H1 (cell line): ENCODE results near the gene GALNT7. TPM values are rescaled to one million over a fixed set of nuclear protein-coding genes. Genes with fewer than 3 reads are reported as not detected.

Experiments
- CTCF ChIA-PET: fragments of 300-600 bp; sonication (Branson Sonifier 250); formaldehyde crosslinking; loops from one replicate; lab custom pipeline; 2021; ENCODE audit not compliant: partially characterized antibody; lab: Charles Lee
- POLR2A ChIA-PET: fragments of 300-600 bp; sonication (Branson Sonifier 250); formaldehyde crosslinking; loops from one replicate; lab custom pipeline; 2021; ENCODE audit warnings: inconsistent platforms; ENCODE audit not compliant: partially characterized antibody; lab: Charles Lee
- DNase-seq, 2 experiments: peaks; one replicate each; pipeline versions ENCODE4 v3.0.0 to v3.0.0-alpha.2; 2010 to 2022; ENCODE audit warnings: low spot score in 2 of 2, low read depth in 1 of 2, mixed read lengths in 1 of 2
- FAIRE-seq: peaks from 2 replicates; lab custom pipeline; 2011; peaks lifted over from hg19 to GRCh38; lab: Jason Lieb, UNC
- H2AFZ ChIP-seq: 2 replicates; pipeline ENCODE4 v1.8.1; 2012; ENCODE audit warnings: low read length, inconsistent platforms
- H2AK5ac ChIP-seq: 2 replicates; pipeline ENCODE4 v1.6.1; 2013; ENCODE audit warnings: low read depth, low read length
- H2BK120ac ChIP-seq: replicated peaks from 2 replicates; pipeline ENCODE3; 2013; ENCODE audit warnings: low read depth, low read length, inconsistent platforms
- H2BK12ac ChIP-seq: 2 replicates; pipeline ENCODE4 v1.6.1; 2013; ENCODE audit warnings: low read depth, low read length
- H2BK15ac ChIP-seq: 2 replicates; pipeline ENCODE4 v1.6.1; 2013; ENCODE audit warnings: low read length
- H2BK20ac ChIP-seq: 2 replicates; pipeline ENCODE4 v1.6.1; 2013; ENCODE audit warnings: low read length
- H2BK5ac ChIP-seq: 2 replicates; pipeline ENCODE4 v1.6.1; 2013; ENCODE audit warnings: low read depth, low read length
- H3K14ac ChIP-seq: 2 replicates; pipeline ENCODE4 v1.6.1; 2013; ENCODE audit warnings: inconsistent platforms; ENCODE audit not compliant: insufficient read length
- H3K18ac ChIP-seq: 2 replicates; pipeline ENCODE4 v1.6.1; 2013; ENCODE audit warnings: low read length; ENCODE audit errors: extremely low read depth
- H3K23ac ChIP-seq: 2 replicates; pipeline ENCODE4 v1.6.1; 2013; ENCODE audit warnings: inconsistent platforms; ENCODE audit not compliant: insufficient read length
- H3K23me2 ChIP-seq: 2 replicates; pipeline ENCODE4 v1.6.1; 2013; ENCODE audit warnings: low read depth, low read length
- H3K27ac ChIP-seq: 2 replicates; pipeline ENCODE4 v1.6.1; 2011; ENCODE audit warnings: low read depth, low read length, inconsistent platforms
- H3K27me3 ChIP-seq, 4 experiments: replicated peaks in 1 of 4; 1 replicate in 1 of 4; 2 replicates in 3 of 4; pipeline versions ENCODE4 v1.6.1 to v1.8.1; 2011 to 2013; ENCODE audit warnings: low read length in 3 of 4, mild to moderate bottlenecking in 3 of 4, inconsistent platforms in 2 of 4, mixed read lengths in 2 of 4, moderate library complexity in 1 of 4; ENCODE audit not compliant: control insufficient read depth in 3 of 4, insufficient read depth in 3 of 4; ENCODE audit errors: extremely low read depth in 1 of 4
- H3K36me3 ChIP-seq, 4 experiments: 2 replicates each; pipeline versions ENCODE4 v1.6.1 to v1.8.1; 2011 to 2013; ENCODE audit warnings: mild to moderate bottlenecking in 4 of 4, low read length in 3 of 4, moderate library complexity in 2 of 4, control low read depth in 1 of 4, inconsistent platforms in 1 of 4; ENCODE audit not compliant: insufficient read depth in 4 of 4, control insufficient read depth in 2 of 4
- H3K4ac ChIP-seq: replicated peaks from 2 replicates; pipeline ENCODE3; 2013; ENCODE audit warnings: low read length, low read depth, mixed read lengths, inconsistent platforms; ENCODE audit not compliant: insufficient read length
- H3K4me1 ChIP-seq, 4 experiments: replicated peaks in 1 of 4; 1 replicate in 1 of 4; 2 replicates in 3 of 4; pipeline versions ENCODE4 v1.6.1 to v1.8.1; 2011 to 2013; ENCODE audit warnings: low read length in 3 of 4, inconsistent platforms in 2 of 4, mixed read lengths in 1 of 4; ENCODE audit not compliant: insufficient read depth in 4 of 4, control insufficient read depth in 3 of 4
- H3K4me2 ChIP-seq, 2 experiments: 2 replicates each; pipeline versions ENCODE4 v1.6.1 to v1.8.1; 2011 to 2013; ENCODE audit warnings: low read depth in 2 of 2, low read length in 2 of 2, control low read depth in 1 of 2, inconsistent platforms in 1 of 2, mild to moderate bottlenecking in 1 of 2; ENCODE audit not compliant: insufficient read depth in 1 of 2
- H3K4me3 ChIP-seq, 4 experiments: fragments of 200-600, 300-600 bp in 1 of 4; sonication (generic), shearing (Covaris generic), sonication (Bioruptor Twin) in 1 of 4; 2 replicates each; pipeline versions ENCODE4 v1.5.1 to v1.8.1; 2011 to 2016; ENCODE audit warnings: low read length in 4 of 4, low read depth in 3 of 4, control low read depth in 2 of 4, inconsistent platforms in 2 of 4, mild to moderate bottlenecking in 2 of 4, mixed read lengths in 1 of 4, moderate library complexity in 1 of 4; ENCODE audit not compliant: insufficient read depth in 2 of 4; ENCODE audit errors: extremely low read depth in 1 of 4
- H3K56ac ChIP-seq: replicated peaks from 2 replicates; pipeline ENCODE3; 2013; ENCODE audit warnings: low read depth, mild to moderate bottlenecking, mixed read lengths, low read length, inconsistent platforms; ENCODE audit not compliant: insufficient read length
- H3K79me1 ChIP-seq: 2 replicates; pipeline ENCODE4 v1.6.1; 2013; ENCODE audit warnings: low read depth, low read length, control low read depth
- H3K79me2 ChIP-seq, 2 experiments: 2 replicates each; pipeline versions ENCODE4 v1.6.1 to v1.8.1; 2012 to 2013; ENCODE audit warnings: low read length in 2 of 2, mild to moderate bottlenecking in 2 of 2, inconsistent platforms in 1 of 2; ENCODE audit not compliant: insufficient read depth in 2 of 2, control insufficient read depth in 1 of 2
- H3K9ac ChIP-seq, 4 experiments: replicated peaks in 1 of 4; 1 replicate in 1 of 4; 2 replicates in 3 of 4; pipeline versions ENCODE4 v1.6.1 to v1.8.1; 2011 to 2013; ENCODE audit warnings: low read depth in 3 of 4, low read length in 3 of 4, control low read depth in 2 of 4, mild to moderate bottlenecking in 2 of 4, moderate library complexity in 2 of 4, inconsistent platforms in 1 of 4; ENCODE audit errors: extremely low read depth in 1 of 4
- H3K9me3 ChIP-seq, 2 experiments: 2 replicates each; pipeline versions ENCODE4 v1.6.1 to v1.8.1; 2012 to 2013; ENCODE audit warnings: mild to moderate bottlenecking in 2 of 2, moderate library complexity in 2 of 2, control low read depth in 1 of 2, inconsistent platforms in 1 of 2, low read depth in 1 of 2, low read length in 1 of 2, mixed read lengths in 1 of 2; ENCODE audit not compliant: insufficient read depth in 2 of 2
- H4K20me1 ChIP-seq, 2 experiments: replicated peaks in 1 of 2; 2 replicates each; pipeline versions ENCODE3 to v1.8.1; 2011 to 2013; ENCODE audit warnings: inconsistent platforms in 2 of 2, low read length in 2 of 2, mild to moderate bottlenecking in 1 of 2; ENCODE audit not compliant: insufficient read depth in 2 of 2, control insufficient read depth in 1 of 2
- H4K5ac ChIP-seq: 2 replicates; pipeline ENCODE4 v1.6.1; 2013; ENCODE audit warnings: low read length, low read depth, mixed read lengths, inconsistent platforms; ENCODE audit not compliant: insufficient read length
- H4K8ac ChIP-seq: 2 replicates; pipeline ENCODE4 v1.8.0; 2013; ENCODE audit warnings: mild to moderate bottlenecking, moderate library complexity, low read length, inconsistent platforms; ENCODE audit not compliant: insufficient read depth; ENCODE audit errors: extremely low read depth
- H4K91ac ChIP-seq: replicated peaks from 2 replicates; pipeline ENCODE3; 2013; ENCODE audit warnings: low read length, mixed read lengths, inconsistent platforms; ENCODE audit not compliant: insufficient read length
- CHD2 ChIP-seq: IDR thresholded peaks from 2 replicates; pipeline ENCODE4 v1.6.1; 2012; ENCODE audit warnings: low read length, improper control_type of control experiment
- CREB1 ChIP-seq: IDR thresholded peaks from 2 replicates; pipeline ENCODE4 v1.6.1; 2012; ENCODE audit warnings: inconsistent platforms
- FOSL1 ChIP-seq: IDR thresholded peaks from 2 replicates; pipeline ENCODE4 v1.6.1; 2011; ENCODE audit warnings: mild to moderate bottlenecking, low read depth, low read length, moderate library complexity; ENCODE audit not compliant: insufficient read depth
- HDAC2 ChIP-seq, 2 experiments: fragments of 300-600 bp in 1 of 2; sonication (generic) in 1 of 2; IDR thresholded peaks; 2 replicates each; pipeline ENCODE4 v1.6.1; 2011 to 2012; ENCODE audit warnings: low read depth in 2 of 2, low read length in 2 of 2, mild to moderate bottlenecking in 2 of 2, moderate library complexity in 2 of 2, borderline replicate concordance in 1 of 2, inconsistent platforms in 1 of 2
- KDM4A ChIP-seq: IDR thresholded peaks from one replicate; pipeline ENCODE4 v1.7.1; 2012; ENCODE audit warnings: low read depth, mild to moderate bottlenecking, moderate library complexity, low read length, inconsistent platforms; ENCODE audit not compliant: severe bottlenecking
- YY1 ChIP-seq: IDR thresholded peaks from 2 replicates; pipeline ENCODE4 v1.6.1; 2011; ENCODE audit warnings: low read depth, mild to moderate bottlenecking, low read length
- polyA plus RNA-seq, 7 experiments: library from polyadenylated mRNA; depleted of rRNA in 3 of 7; stranded (reverse) in 5 of 7; unstranded in 2 of 7; fragments of >200 nt in 5 of 7; fragments of 200-250 nt in 2 of 7; gene quantifications; 1 replicate in 5 of 7; 2 replicates in 1 of 7; 4 replicates in 1 of 7; pipeline versions ENCODE4 v1.2.1 to v1.2.3, GENCODE V29; 2011 to 2013; ENCODE audit warnings: missing spikeins in 2 of 7, mixed read lengths in 2 of 7
- total RNA-seq: library from RNA; stranded (reverse); fragmentation: NEBNext Ultra II Directional; extraction: Animal tissue kit (Norgen Biotek cat#: 25700); gene quantifications from 2 replicates; pipeline ENCODE4 v1.2.1, GENCODE V29; 2021
- TF ChIP-seq, protein P1 (sequence below): IDR thresholded peaks from 2 replicates; pipeline ENCODE4 v1.6.1; 2012; ENCODE audit warnings: inconsistent platforms

GALNT7 gene
- total and polyA plus RNA-seq, 2 of the 8 experiments (the other 6 are each of a cell fraction or from before 2014, with no cell fraction given) = 22.4 to 85.5 TPM

DNA sequence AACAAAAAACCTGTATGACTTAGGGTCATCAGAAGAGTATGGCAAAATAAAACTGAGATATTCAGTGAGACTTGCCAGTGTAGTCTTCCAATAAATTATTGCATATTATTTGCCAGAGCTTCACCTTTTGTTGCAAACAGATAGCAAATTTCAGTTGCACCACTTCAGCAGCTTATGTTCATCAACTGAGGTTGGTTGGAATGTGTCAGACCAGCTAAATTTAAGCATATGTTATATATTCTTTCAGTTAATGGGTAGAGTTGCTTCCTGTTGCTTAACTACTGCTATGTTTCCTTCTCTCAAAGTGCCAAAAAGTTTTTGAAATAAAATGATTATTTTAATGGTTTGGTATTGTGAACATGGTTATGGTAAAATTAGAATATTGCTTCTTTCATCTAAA, 61.5 kb downstream of the GALNT7 start:
- H4K91ac ChIP-seq = no peak overlapping the region
- no peak overlapping the region for H3K27ac ChIP-seq
- H3K27me3 ChIP-seq = no peaks in the 10 kb centered on the region
- FAIRE-seq (no peak), DNase-seq (no peak)
- CTCF ChIA-PET = interaction anchor here (0.9 to 1.6 kb wide), 5 partner anchors 12 to 216 kb away, joined by 3 to 6 read pairs (median 4); no protein-coding TSS in a partner anchor
- no peak overlapping the region for H2BK120ac ChIP-seq
- H3K36me3 ChIP-seq = peaks cover 0 to 6% (median 0%) of the 10 kb centered on the region in 4 experiments; a peak in 2 of 8 replicates
- H3K4me2 ChIP-seq = no peak overlapping the region
- H2BK5ac ChIP-seq = no peak overlapping the region
- H3K9ac ChIP-seq = no peak overlapping the region
- no peak overlapping the region for H3K18ac ChIP-seq
- no peak overlapping the region for H2BK20ac ChIP-seq
- H3K4me3 ChIP-seq = no peak overlapping the region
- H2AK5ac ChIP-seq = no peak overlapping the region
- no peak overlapping the region for H3K4ac ChIP-seq
- H4K5ac ChIP-seq = no peak overlapping the region
- TF ChIP-seq CHD2 (no peak), KDM4A (no peak), YY1 (no peak), FOSL1 (no peak), CREB1 (no peak), HDAC2 (IDR thresholded peaks at IDR 0.05; ENCODE audit: borderline replicate concordance in 1 of 2, low read depth in 2 of 2, low read length in 2 of 2) (no peak)
- TF ChIP-seq, protein P1, sequence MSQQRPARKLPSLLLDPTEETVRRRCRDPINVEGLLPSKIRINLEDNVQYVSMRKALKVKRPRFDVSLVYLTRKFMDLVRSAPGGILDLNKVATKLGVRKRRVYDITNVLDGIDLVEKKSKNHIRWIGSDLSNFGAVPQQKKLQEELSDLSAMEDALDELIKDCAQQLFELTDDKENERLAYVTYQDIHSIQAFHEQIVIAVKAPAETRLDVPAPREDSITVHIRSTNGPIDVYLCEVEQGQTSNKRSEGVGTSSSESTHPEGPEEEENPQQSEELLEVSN = no peak
- peaks cover 0 to 2% of the 10 kb centered on the region in 2 experiments for H4K20me1 ChIP-seq
- H3K23me2 ChIP-seq = no peaks in the 10 kb centered on the region
- peaks cover 4 to 99% of the 10 kb centered on the region in 2 experiments; a peak in 2 of 4 replicates for H3K79me2 ChIP-seq
- no peak overlapping the region for H3K56ac ChIP-seq
- H3K23ac ChIP-seq = no peak overlapping the region
- H2BK12ac ChIP-seq = no peak overlapping the region
- peaks cover 0 to 6% (median 3%) of the 10 kb centered on the region in 4 experiments; a peak in 5 of 7 replicates for H3K4me1 ChIP-seq
- no peak overlapping the region for H4K8ac ChIP-seq
- H2AFZ ChIP-seq = no peak overlapping the region
- H3K14ac ChIP-seq = no peak overlapping the region
- H3K9me3 ChIP-seq = no peaks in the 10 kb centered on the region
- POLR2A ChIA-PET = interaction anchor here (1.3 kb wide), 1 partner anchor 105 kb away, joined by 3 read pairs; the partner anchor contains the start of gene HMGB2
- H2BK15ac ChIP-seq = no peak overlapping the region
- peaks cover 5% of the 10 kb centered on the region for H3K79me1 ChIP-seq
